GM19324 (cell line): ENCODE data around the gene CYBB.

Experiments
- ATAC-seq: cut with Tn5 transposase; IDR thresholded peaks from one replicate; pipeline ENCODE4 v1.9.1; 2021; ENCODE audit warnings: mild to moderate bottlenecking, moderate library complexity; ENCODE audit not compliant: unreplicated experiment, low FRiP score

CYBB gene

GRCh38 chrX:37830371-37830770 lies 50.5 kb downstream of the CYBB start:
- no peak for ATAC-seq

GRCh38 chrX:37834937-37835336 lies 55.1 kb downstream of the CYBB start:
- ATAC-seq, result no peak

DNA sequence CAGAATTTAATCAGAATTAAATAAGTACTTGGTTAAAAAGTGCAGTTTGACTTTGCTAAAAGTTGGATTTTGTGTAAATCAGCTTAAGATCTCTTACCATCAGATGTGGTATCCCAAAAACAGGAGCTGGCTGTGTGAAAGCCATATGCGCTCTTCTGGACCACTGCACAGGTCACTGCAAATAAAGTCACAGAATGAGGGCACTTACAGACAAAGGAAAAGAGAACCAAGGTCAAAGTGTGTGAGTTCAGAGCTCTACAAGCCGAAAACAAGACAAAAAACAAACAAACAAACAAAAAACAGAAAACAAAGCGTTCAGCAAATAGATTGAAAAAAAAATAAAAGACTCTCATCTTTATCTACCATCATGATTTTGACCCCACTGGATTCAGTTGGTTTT lies 61.1 kb downstream of the CYBB start:
- no peak for ATAC-seq

- ATAC-seq, result no peak
Measured at GRCh38 chrX:37844622-37845021, 64.8 kb downstream of the CYBB start.

DNA sequence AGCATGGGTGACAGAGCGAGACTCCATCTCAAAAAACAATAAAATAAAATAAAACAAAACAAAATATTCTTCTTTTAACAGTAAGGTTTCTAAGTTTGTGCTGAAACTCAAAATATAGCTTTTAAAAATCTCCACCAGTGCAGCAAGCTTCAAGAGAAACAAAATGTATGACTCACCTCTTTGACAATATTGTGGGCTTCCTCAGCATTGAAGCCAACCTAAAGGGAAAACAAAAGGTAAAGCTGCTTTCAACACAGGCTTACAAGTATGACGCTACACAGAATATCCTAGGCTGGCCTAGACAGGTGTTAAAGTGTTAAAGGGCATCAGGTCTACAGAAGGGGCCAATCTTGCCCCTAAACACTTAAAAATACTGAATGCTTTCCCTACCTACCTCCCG lies 66.3 kb downstream of the CYBB start:
- ATAC-seq, result no peak

DNA sequence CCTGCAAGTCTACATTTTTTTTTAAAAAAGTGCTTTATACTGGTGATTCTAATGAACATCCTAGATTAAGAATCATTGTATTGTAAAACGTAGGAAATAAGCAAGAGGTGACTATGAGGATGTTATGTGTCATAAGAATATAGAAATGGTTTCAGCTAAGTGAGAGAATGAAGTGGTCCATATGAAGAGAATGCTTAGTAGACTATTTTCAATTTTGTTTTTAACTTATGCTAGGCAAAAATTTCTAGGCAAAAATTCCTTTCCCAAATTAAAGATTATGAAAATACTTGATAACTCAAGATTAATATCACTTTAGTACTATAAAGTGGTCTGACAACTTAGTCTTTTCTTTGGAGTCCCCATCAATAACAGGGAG lies 66.7 kb downstream of the CYBB start:
- no peak for ATAC-seq

GRCh38 chrX:37846934-37847732 lies 67.3 kb downstream of the CYBB start, which contains the start of gene DYNLT3:
TSS of gene DYNLT3 (minus strand) at chrX:37847571. CDS start at chrX:37847510, 61 bp downstream.
- peak; percentile 99 for ATAC-seq

- peak; percentile 32 for ATAC-seq
Measured at GRCh38 chrX:37847733-37848197, 67.9 kb downstream of the CYBB start.

DNA sequence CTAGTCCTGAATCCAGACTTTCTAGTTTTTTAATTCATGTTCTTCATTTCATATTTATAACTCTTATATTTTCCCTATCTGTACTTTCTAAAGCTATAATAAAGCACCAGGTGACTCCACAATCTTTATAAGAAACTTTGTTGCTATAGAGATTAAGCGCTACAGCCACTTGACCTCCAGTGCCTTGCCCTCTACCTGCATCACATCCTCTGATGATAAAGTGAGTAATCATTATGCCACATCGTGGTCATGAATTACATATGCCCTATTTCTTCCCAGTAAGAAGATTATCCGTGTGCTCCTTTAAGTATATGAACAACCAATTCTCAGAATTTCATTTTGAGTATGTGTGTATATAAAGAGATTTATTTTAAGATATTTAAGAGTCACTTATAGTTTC lies 74.3 kb downstream of the CYBB start:
- no peak for ATAC-seq

- no peak for ATAC-seq
Measured at GRCh38 chrX:37854748-37855147, 74.9 kb downstream of the CYBB start.

DNA sequence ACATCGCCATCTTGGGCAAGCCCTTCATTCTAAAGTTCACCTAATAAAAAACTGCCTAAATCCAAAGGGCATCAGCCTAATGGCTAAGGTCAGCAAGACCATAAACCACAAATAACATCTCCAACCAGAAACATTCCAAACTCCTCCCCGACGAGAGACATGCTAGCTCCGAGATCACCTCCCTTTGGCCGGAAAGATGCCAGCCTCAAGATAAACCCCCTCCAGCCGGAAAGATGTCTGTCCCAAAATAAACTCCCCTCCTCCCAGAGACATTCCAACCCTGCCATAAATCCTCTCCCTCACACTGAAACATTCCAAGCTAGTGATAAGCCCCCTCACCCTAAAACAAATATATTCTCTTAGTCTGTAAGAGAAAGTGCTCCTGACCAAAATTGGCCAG lies 80.9 kb downstream of the CYBB start:
- ATAC-seq, result no peak

DNA sequence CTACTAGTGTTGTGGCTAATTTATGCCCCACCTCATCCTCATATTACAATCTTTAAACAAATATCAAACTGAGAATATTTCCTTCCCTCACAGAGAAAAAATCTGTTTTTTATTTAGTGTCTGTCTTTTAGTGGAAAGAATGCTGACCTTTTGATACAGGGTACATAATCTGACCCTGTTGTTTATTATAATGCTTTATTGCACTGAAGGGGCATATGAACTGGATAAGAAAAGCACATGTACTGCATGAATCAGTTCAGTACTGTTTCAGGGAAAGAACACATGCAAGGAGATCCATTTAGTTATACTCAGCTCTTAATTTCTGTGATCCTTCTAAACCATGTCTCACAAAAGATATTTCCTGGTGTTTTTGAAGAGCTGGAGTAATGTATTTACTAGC lies 83.0 kb downstream of the CYBB start:
- ATAC-seq, result no peak
